GM04504 (cell line): ENCODE results near the gene P2RY2.

ENCODE experiments used
- DNase-seq: peaks from one replicate; pipeline ENCODE4 v3.0.0-alpha.2; 2012; ENCODE audit warnings: low read depth

The P2RY2 gene

GRCh38 chr11:73218106-73218829 lies at the start of gene P2RY2:
P2RY2 (plus strand) TSS chr11:73218281; CDS start chr11:73234160, 15,879 bp downstream.
- DNase-seq, result no peak

GRCh38 chr11:73168925-73169579 lies 49.0 kb upstream of the P2RY2 start:
- DNase-seq, result no peak

DNA sequence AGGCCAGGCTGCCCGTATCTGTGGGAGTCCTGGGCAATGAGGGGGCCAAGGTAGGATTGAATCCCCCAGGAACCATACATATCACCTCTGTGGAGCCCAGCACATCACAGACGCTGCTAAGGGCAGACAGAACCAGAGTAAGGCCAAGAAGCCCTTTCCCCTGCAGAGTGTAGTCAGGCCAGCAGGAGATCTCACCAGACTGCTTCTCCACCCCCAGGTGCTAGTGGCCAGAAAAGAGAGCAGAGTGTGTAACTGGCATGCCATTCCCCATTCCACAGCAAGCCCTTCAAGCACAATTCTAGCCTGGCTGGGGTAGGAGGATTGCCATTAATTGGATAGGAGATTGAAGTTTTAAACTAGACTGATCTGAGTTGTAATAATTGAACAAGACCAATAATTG lies 47.9 kb upstream of the P2RY2 start:
- no peak for DNase-seq

DNA sequence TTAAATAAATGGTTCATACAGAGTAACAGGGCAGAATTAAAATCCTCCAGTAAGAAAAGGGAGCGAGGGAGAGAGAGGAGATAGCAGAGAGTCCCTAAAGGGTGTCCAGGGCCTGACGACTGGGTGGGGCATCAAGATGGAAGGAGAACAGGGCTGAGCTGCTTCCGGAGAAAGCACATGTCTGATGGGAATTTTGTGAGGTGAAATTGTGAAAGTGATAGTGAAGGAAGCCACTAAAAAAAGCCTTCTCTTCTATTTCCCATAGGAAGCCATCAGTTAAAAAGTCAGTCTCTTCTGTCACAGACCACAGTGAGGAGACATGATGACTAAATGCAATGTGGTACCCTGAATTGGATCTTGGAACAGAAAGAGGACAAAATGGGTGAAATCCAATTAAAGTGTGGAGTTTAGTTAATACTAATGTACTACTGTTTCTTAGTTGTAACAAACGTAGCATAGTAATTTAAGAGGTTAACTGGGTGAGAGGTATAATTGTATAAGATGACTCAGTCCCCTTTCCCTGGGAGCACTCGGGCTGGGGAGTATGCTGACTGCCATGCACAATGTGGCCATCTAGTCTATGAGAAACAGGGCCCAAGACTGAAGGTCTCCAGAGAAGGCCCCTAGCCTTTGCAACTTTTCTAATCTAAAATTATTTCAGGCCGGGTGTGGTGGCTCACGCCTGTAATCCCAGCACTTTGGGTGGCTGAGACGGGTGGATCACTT lies 46.5 kb upstream of the P2RY2 start:
- no peak for DNase-seq

DNA sequence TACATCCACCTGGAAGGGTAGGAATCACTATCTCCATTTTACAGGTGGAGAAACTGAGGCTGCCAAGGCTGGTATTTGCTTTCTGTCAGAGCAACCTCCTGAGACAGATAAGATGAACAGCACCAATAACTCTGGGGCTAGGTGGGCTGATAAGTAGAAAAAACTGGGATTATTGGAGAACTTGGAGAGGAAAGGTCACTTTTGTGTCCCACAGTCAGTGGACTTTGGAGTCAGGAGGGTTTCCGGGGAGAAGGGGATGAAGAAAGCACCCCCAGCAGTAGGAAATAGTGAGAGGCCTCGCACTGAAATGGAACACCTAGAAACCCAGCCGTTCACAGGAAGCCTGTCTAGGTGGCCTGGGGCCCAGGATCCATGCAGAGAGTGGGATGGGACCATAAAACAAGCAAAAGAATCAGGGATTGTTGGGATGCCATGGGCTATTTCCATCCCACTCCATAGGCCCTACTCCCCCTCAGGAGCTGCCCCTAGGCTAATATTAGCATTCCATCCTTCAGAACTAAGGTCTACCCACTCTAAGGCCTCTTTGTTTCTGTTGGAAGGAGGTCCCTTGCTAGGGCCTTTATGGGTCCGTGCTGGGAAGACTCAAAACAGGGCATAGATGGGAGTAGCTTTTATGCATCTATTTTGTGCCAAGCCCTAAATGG lies 45.0 kb upstream of the P2RY2 start:
- DNase-seq, result no peak

DNA sequence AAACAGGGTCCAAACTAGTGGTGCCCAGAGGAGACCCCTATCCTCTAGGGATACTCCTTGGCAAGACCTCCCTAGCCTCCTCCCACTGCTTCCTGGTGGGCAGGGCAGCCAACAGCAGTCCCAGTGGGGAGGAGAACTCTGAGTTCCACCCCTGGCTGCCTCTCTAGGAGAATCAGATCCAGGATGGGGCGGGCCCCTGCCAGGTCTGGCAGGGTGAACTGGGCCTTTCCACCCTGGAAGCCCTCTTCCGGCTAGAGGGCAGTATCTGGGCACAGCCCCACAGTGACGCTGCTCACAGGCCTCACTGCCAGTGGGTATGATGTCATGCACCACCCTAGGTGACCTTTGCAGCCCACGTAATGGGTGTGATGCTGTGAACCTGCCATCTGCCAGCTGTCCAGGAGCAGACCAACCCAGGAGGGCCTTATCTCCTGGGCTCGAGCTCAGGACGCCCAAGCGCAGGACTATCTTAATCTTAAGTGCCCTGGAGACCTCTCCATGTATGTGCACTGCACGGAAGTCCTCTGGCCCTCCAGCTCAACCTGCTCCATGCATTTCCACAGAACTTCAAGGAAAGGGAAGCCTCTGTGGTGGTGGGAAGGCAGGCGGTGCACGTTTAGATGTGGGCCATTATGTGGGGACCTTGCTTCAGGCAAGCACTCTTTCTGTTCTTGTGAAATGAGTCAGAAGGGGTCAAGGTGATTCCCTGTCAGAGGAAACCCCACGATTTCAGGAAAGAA lies 44.2 kb upstream of the P2RY2 start:
- DNase-seq, result no peak

GRCh38 chr11:73174495-73174791 lies 43.6 kb upstream of the P2RY2 start:
- DNase-seq, result no peak

DNA sequence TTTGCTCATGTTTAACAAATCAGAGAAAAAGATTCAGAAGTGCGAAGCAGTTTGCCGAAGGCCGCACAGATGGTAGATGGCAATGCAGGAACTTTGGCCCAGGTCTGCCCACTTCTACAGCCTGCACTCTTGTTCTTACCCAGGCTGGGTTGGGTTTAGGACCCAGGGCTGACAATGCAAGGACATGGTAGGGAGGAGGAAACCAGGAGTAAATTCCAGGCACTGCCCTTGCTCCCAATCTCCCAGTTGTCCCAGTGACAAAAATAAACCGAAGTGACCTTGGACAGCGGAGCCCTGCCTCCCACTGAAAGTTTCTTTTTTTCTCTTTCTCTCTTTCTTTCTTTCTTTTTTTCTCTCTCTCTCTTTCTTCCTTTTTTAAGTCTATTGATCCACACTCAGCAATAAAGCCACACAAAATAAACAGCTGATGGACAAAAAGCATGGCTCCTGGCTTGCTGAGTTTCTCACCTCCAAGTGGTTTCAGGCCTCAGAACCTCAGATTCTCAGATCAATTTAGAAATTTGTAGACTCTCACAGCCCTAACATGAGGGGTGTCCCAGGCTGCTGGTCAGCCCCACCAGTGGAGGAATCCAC lies 42.4 kb upstream of the P2RY2 start:
- no peak for DNase-seq

DNA sequence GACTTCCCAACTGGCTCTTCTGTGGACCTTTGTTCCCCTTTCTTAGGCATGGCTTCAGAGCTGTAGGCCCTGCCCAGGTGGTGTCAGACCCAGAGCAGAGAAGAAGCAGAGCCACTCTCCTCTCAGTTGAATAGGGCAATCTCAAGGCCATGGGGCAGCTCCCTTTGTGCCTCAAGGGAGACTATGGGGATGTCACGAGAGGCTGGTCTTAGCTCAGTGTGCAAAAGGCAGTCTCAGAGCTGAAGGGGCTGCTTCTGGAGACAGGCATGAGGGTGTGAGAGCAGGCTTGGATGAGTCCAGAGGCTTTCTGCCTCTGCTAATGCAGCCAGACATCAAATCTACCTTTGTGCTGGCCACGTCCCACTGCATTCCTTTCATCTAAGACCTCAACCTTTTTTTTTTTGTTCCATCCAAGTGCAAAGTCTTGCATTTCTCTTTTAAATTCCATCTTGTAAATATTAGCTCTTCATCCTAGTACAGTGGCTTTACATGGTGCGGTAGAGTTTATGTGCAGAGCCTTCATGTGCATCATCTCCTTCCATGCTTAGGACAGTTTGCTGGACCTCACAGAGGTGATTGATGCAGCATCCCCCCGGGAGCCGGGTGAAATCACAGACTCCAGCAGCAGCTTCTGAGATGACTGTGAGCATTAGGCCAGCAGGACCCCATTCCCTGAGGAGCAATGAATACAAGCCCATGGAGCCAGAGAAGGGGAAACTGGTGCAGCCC lies 41.8 kb upstream of the P2RY2 start:
- no peak for DNase-seq

DNA sequence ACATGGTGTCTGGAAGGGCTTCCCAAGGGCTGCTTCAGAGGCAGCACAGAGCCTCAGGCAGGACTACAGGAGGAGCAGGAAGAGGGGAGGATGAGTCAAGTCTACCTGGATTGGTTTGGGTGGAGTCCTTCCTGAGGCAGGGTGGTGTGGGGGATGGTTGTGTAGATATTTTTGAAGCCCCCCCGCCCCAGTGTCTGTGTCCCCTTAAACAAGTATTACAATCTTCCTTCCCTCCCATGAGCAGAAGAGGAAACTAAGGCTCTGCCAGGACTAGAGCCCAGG lies 41.3 kb upstream of the P2RY2 start:
- no peak for DNase-seq

- no peak for DNase-seq
Observed at GRCh38 chr11:73177380-73177777, 40.7 kb upstream of the P2RY2 start.

- DNase-seq, result peak; percentile 76
Observed at GRCh38 chr11:73177778-73178539, 40.1 kb upstream of the P2RY2 start.

DNA sequence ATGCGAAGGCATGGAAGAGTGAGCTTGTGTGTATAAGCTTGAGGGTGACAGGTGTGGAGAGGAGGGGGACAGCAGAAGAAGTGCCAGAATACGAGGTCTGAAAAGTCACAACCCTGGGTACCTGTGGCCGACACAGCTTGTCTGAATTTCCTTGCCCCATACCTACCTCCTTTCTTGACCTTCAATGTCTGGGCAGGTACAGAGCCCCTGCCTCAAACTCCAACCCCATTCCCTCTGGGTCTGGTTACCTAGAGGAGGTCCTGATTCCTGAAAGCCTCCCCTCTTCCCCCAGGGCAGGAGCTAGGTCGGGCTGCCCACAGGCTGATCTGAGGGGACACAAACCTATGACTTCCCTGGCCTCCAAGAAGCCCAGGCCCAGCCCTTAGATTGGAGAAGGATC lies 39.4 kb upstream of the P2RY2 start:
- DNase-seq, result no peak

DNA sequence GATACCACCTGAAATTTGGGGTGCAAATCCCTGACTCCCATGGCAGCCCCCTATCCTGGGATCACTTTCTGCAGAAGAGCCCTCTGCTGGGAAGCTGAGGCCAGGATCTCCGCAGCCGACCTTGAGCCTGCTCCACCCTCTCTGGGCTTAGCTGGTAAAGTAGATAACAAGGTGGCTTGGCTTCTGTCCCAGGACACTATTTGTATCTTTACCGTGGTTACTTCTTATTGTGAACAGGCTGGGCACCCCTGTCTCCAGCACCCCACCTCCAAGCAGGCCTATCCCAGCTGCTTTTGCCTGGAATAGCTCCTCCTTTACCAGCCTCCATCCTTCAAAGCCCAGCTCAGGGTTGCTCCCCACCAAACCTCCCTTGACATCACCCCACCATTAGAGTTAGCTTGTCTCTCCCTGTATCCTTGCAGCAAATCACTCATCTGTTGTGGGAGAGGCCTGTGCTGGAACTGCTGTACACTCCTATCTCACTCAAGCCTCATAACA lies 35.2 kb upstream of the P2RY2 start:
- DNase-seq, result no peak

- peak; percentile 34 for DNase-seq
Observed at GRCh38 chr11:73184953-73185671, 33.0 kb upstream of the P2RY2 start.

GRCh38 chr11:73185680-73186293 lies 32.3 kb upstream of the P2RY2 start:
- DNase-seq, result peak; percentile 66

GRCh38 chr11:73186294-73186850 lies 31.7 kb upstream of the P2RY2 start:
- no peak for DNase-seq

DNA sequence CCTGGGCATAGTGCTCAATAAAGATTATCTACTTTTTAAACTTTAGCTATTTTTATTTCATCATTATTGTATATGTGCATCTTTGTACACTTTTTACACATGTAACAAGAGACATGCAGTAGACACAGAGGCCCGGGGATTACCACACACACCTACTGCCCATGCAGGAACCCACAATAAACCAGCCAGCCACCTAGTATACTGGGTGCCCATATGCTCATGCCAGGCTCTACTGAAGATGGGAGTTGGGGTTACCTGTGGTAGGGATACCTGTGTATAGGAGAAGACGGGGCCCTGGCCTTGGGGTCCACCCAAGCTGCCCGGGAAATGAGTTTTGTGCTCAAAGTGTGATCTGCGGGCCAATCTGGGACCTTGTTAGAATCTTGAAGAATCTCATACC lies 31.2 kb upstream of the P2RY2 start:
- DNase-seq, result no peak

DNA sequence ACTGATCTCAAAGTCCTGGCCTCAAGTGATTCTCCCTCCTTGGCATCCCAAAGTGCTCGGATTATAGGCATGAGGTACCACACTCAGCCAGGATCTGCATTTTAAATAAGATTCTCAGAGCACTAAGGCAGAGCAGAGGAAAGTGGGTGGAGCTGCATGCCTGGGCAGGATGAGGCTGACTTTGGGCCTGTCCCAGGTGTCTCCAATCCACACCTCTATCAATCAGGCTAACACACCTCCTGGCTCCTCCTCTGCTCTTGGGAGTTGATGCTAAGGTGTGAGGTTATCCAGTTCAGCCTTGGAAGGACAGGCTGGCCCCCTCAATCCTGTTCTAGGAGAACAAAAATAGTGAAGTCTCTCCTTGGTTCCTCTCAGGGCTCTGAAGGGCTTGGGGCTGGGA lies 30.2 kb upstream of the P2RY2 start:
- DNase-seq, result no peak
